Adrenal gland (tissue), 12 donors: ENCODE measurements around the gene TENT5C. TPM values are rescaled to one million over a fixed set of nuclear protein-coding genes. Genes with fewer than 3 reads are reported as not detected.

ENCODE experiments used
- DNase-seq, 7 donors: peaks; one replicate each; pipeline ENCODE4 v3.0.0-alpha.2; 2019 to 2020
- H3K27ac ChIP-seq, 5 donors: fragments of 200-600 bp; sonication (generic) in 4 of 5; 1 replicate in 3 of 5; 2 replicates in 2 of 5; pipeline versions ENCODE4 v1.5.1 to v1.8.0; 2016 to 2020; ENCODE audit warnings: mild to moderate bottlenecking in 1 of 5
- H3K27me3 ChIP-seq: fragments of 200-600 bp; 2 replicates; pipeline ENCODE4 v1.8.0; 2021
- H3K36me3 ChIP-seq, 2 donors: fragments of 200-600 bp; replicated peaks in 1 of 2; 1 replicate in 1 of 2; 2 replicates in 1 of 2; pipeline versions ENCODE4 v1.5.1 to v1.8.0; 2018 to 2022
- H3K4me1 ChIP-seq, 2 donors: fragments of 200-600 bp; replicated peaks in 1 of 2; 1 replicate in 1 of 2; 2 replicates in 1 of 2; pipeline versions ENCODE4 v1.5.1 to v1.8.0; 2018 to 2021
- H3K4me3 ChIP-seq, 4 donors: fragments of 200-600 bp; sonication (generic) in 3 of 4; one replicate each; pipeline ENCODE4 v1.5.1; 2016 to 2018
- H3K9me3 ChIP-seq, 3 donors: fragments of 200-600 bp; sonication (generic) in 1 of 3; replicated peaks in 1 of 3; 1 replicate in 2 of 3; 2 replicates in 1 of 3; pipeline versions ENCODE4 v1.5.1 to v1.8.0; 2016 to 2021
- POLR2A ChIP-seq, 2 donors: fragments of 450-650 bp; IDR thresholded peaks; one replicate each; pipeline ENCODE4 v1.6.1; 2017; ENCODE audit warnings: antibody characterized with exemption in 2 of 2, mild to moderate bottlenecking in 2 of 2, moderate library complexity in 1 of 2
- WGBS, 4 donors: extraction: QIAGEN DNeasy Blood & Tissue Kit in 2 of 4; methylation state at CpG; one replicate each; pipeline versions ENCODE4 v1.1.5 to v1.1.7; 2013 to 2017; 5-methylcytosine and 5-hydroxymethylcytosine counted together
- intact Hi-C, 2 donors: fragments of 100-400 bp; cut with DNase I; formaldehyde crosslinking; loops; one replicate each; pipeline versions ENCODE4 v1.14.1 to v1.15.0; 2022 to 2023
- polyA plus RNA-seq, 3 donors: library from polyadenylated mRNA; stranded (reverse); fragments of 200-250 nt in 2 of 3; fragments of 350-450 nt in 1 of 3; fragmentation: Illumina TruSeq in 1 of 3; extraction: RNeasy Lipid Tissue Mini Kit (QIAGEN cat#74804) in 1 of 3; gene quantifications; one replicate each; pipeline ENCODE4 v1.2.3, GENCODE V29; 2013 to 2014
- total RNA-seq, 9 donors: library from RNA; depleted of rRNA in 4 of 9; stranded (reverse); fragments of >200 nt in 4 of 9; fragments of 120-200 nt in 1 of 9; fragmentation: NEBNext Ultra II Directional in 1 of 9; extraction: Animal tissue kit (Norgen Biotek cat#: 25700) in 1 of 9; gene quantifications; one replicate each; pipeline versions ENCODE4 v1.1.0 to v1.2.4, GENCODE V29; 2013 to 2023
- TF ChIP-seq, protein P1 (sequence below), 6 experiments: fragments of 450-650 bp in 4 of 6; fragments of 200-600 bp in 2 of 6; sonication (generic) in 1 of 6; IDR thresholded peaks; 1 replicate in 5 of 6; 2 replicates in 1 of 6; pipeline versions ENCODE4 v1.5.1 to v1.8.0; 2016 to 2021; ENCODE audit warnings: antibody characterized with exemption in 6 of 6, mild to moderate bottlenecking in 2 of 6, moderate library complexity in 1 of 6
- donor health status: healthy with polysubstance abuse.
- donor health status: Bipolar disorder and iron deficiency.
- donor health status: DM: yes; HTN: yes; CAD: no.
- donor health status: DM: no; HTN: no; CAD: no.
- donor health status: DM: no; HTN: no; CAD: no.
- donor health status: DM: yes; HTN: yes; CAD: no.

TENT5C gene
- total and polyA plus RNA-seq, 12 donors: 0.54 to 8.5 (median 2.0) TPM

DNA sequence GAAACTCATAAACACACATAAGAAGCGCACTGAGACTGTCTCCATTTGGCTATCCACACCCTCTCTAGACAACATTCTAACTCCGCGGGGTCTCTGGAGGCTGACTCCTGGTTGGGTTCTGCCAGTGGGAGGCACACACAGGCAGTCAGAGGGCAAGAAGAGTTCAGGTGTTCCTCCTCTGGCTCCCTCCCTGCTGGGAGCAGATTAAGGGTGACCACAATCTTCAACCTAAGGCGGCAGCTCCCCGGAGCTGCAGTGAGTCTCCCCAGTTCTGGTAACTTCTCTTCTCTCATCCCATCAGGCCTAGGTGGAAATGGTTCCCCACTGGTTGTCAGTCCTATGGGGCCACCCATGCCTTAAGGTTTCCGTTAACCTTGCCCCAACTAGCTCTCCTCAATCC, 7.4 kb upstream of the TENT5C start:
- 69 to 93% (median 82%) methylated on average over 6 of the region's 6 CpGs for WGBS, 4 donors
- no peak overlapping the region for H3K4me3 ChIP-seq
- TF ChIP-seq POLR2A (IDR thresholded peaks at IDR 0.05): no peak
- TF ChIP-seq, protein P1, sequence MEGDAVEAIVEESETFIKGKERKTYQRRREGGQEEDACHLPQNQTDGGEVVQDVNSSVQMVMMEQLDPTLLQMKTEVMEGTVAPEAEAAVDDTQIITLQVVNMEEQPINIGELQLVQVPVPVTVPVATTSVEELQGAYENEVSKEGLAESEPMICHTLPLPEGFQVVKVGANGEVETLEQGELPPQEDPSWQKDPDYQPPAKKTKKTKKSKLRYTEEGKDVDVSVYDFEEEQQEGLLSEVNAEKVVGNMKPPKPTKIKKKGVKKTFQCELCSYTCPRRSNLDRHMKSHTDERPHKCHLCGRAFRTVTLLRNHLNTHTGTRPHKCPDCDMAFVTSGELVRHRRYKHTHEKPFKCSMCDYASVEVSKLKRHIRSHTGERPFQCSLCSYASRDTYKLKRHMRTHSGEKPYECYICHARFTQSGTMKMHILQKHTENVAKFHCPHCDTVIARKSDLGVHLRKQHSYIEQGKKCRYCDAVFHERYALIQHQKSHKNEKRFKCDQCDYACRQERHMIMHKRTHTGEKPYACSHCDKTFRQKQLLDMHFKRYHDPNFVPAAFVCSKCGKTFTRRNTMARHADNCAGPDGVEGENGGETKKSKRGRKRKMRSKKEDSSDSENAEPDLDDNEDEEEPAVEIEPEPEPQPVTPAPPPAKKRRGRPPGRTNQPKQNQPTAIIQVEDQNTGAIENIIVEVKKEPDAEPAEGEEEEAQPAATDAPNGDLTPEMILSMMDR (IDR thresholded peaks at IDR 0.05): no peak
- no peaks in the 10 kb centered on the region for H3K36me3 ChIP-seq
- no peaks in the 10 kb centered on the region for H3K9me3 ChIP-seq
- no peak overlapping the region for H3K27ac ChIP-seq
- no peaks in the 10 kb centered on the region for H3K27me3 ChIP-seq
- intact Hi-C loops: no loop called here
- no peaks in the 10 kb centered on the region for H3K4me1 ChIP-seq
- DNase-seq: no peak

DNA sequence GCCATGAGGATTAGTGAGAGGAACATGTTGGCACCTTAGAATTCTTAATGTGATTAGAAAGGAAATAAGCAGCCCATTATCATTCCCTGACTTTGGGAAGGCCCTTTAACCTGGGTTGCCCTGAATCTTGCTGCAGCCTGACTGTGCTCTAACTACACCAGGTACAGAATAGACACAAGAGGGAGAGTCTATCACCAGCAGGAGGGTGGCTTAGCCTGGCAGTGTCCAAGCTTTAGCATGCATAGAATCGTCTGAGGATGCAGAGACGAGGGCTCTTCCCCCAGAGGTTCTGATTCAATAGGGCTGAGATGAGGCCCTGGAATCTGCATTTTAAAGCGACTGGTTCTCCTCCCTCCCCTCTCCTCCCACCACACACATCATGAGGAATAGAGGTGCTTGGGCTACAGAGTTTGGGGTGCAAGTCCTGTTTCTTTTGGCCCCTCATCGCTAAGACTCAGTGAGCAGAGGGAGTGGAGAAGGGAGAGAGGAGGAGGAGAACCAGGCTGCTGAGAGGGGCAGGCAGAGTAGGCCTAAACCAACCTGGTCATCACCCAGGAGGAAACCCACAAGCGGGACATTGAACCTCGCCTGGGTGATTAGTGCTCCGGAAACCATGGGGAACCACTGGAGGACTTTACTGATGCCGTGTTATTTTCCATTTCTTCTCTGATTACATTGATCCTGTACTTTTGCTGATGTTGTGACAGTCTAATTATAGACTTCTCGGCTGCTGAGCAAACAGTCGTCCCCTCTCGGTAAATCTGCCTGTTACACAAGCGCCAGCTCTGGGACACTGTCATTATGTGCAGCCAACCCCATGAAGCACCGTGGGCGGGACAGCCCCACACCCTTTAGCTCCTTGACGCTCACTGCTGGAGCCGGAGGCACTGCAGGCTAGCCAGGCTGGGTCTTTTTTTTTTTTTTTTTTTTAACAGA, 6.3 kb upstream of the TENT5C start:
- Histone ChIP-seq H3K36me3 (no peaks in the 10 kb centered on the region), H3K9me3 (no peaks in the 10 kb centered on the region), H3K27ac (no peak overlapping the region), H3K4me3 (no peak overlapping the region), H3K27me3 (no peaks in the 10 kb centered on the region), H3K4me1 (peaks cover 0 to under 1% of the 10 kb centered on the region in 2 donors)
- intact Hi-C loops: no loop called here
- 86 to 90% (median 87%) methylated on average over 16 of the region's 16 CpGs for WGBS, 4 donors
- TF ChIP-seq, protein P1 (IDR thresholded peaks at IDR 0.05): no peak
- TF ChIP-seq POLR2A (IDR thresholded peaks at IDR 0.05): no peak
- peak in 1 of 7 donors; percentile 2 for DNase-seq

DNA sequence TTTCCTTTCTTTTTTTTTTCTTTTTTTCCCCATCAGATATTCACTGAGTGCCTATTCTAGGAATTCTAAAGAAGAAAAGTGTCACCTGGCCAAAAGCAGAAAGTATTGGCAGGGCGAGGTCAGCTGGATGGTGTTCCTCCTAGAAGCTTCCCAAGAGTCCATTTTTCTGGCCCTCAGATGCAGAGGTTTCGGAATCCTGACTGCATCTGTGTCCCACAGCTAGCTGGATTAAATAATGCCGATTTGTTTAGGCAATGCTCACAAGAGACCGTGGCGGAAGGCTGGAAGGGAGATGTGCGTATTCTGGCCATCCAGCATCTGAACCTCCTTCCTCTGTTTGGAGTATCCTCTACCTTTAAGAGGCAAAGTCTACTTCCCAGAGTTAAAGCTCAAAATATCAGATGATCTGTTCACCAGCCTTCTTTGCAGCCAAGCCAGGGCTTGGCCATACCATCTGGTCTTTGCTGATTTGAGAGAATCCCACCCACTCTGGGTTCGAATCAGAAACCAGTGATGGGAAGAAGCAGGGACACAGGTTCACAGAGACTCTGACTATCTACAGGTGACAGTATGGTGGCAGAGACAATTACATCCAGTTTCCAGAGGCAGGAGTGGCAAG, 5.4 kb upstream of the TENT5C start:
- H3K36me3 ChIP-seq: no peaks in the 10 kb centered on the region
- TF ChIP-seq, protein P1 (IDR thresholded peaks at IDR 0.05): no peak
- no peak for TF ChIP-seq POLR2A (IDR thresholded peaks at IDR 0.05)
- intact Hi-C loops: no loop called here
- no peaks in the 10 kb centered on the region for H3K9me3 ChIP-seq
- H3K4me3 ChIP-seq: no peak overlapping the region
- peaks cover 0 to 9% of the 10 kb centered on the region in 2 donors for H3K4me1 ChIP-seq
- WGBS, 4 donors: 82 to 92% (median 89%) methylated on average over 7 of the region's 7 CpGs
- H3K27ac ChIP-seq: no peak overlapping the region
- peak in 1 of 7 donors; percentile 25 for DNase-seq
- H3K27me3 ChIP-seq: no peaks in the 10 kb centered on the region

DNA sequence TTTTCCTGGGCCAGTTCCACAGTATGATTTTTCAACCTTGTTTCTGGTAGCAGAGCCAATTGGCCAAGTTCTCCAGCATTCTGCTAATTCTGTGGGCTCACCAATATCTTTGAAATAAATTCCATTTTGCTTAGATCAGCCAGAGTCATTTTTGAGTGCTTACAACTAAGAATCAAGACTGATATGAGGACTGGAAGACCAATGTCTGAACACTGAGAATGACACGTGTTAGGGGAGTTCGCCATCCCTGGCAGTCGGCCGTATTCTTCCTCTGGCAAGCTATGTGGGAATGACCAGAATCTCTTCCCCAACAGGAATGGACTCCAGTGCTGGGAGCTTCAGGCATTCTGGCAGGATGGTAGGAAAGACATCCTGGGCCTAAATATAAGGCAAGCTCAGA, 4.9 kb upstream of the TENT5C start:
- Histone ChIP-seq H3K27ac (no peak overlapping the region), H3K4me1 (peaks cover 0 to 9% of the 10 kb centered on the region in 2 donors), H3K9me3 (no peaks in the 10 kb centered on the region), H3K27me3 (no peaks in the 10 kb centered on the region), H3K4me3 (no peak overlapping the region), H3K36me3 (no peaks in the 10 kb centered on the region)
- TF ChIP-seq POLR2A (IDR thresholded peaks at IDR 0.05): no peak
- TF ChIP-seq, protein P1 (IDR thresholded peaks at IDR 0.05): no peak
- intact Hi-C loops: no loop called here
- DNase-seq: no peak
- WGBS, 4 donors: 84 to 91% (median 90%) methylated on average over 4 of the region's 4 CpGs
